Measurements from ENCODE around the gene COL18A1.

Gene COL18A1

GRCh38 chr21:45547545-45547900, 142.6 kb downstream of the COL18A1 start:
- DNase-seq = peak in 4 of 42 donors; percentile 0 to 4 (median 2)
- intact Hi-C loops (cut with DNase I) = no loop called here

DNA sequence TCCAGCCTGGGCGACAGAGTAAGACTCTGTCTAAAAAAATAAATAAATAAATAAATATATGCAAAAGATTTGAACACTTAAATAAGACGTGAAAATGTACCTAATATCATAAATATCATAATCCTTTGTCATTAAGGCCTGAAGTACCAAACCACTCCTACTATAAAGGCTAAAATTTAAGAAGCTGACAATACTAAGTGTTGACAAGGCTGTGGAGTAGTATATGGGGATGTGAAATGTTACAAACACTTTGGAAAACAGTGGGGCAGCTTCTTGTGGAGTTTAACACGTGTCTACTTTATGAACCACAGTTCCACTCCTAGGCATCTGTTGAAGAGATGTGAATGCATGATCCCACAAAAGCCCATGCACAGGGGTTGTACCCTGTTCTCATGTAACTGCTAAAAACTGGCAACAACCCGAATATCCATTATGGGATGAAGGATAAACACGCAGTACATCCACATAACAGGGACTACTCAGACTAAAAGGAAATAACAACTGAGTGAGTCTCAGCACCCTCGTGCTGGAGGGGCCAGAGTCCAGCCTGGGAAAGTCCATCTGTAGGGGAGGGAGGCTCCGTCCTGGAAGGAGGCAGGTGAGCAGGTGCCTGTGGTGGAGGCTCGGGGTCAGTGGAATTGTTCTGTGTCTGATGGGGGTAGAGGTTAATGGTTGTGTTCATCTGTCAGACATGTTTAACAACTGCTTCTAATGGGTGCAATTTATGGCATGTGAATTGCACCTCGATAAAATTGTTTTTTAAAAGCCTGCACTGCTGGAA, 143.9 kb downstream of the COL18A1 start:
- intact Hi-C loops (cut with DNase I) = no loop called here
- DNase-seq = peak in 4 of 42 donors; percentile 1 to 21 (median 3)

GRCh38 chr21:45549626-45550463, 144.9 kb downstream of the COL18A1 start:
- peak in 8 of 42 donors; percentile 3 to 35 (median 14) for DNase-seq
- intact Hi-C loops (cut with DNase I) = no loop called here

DNA sequence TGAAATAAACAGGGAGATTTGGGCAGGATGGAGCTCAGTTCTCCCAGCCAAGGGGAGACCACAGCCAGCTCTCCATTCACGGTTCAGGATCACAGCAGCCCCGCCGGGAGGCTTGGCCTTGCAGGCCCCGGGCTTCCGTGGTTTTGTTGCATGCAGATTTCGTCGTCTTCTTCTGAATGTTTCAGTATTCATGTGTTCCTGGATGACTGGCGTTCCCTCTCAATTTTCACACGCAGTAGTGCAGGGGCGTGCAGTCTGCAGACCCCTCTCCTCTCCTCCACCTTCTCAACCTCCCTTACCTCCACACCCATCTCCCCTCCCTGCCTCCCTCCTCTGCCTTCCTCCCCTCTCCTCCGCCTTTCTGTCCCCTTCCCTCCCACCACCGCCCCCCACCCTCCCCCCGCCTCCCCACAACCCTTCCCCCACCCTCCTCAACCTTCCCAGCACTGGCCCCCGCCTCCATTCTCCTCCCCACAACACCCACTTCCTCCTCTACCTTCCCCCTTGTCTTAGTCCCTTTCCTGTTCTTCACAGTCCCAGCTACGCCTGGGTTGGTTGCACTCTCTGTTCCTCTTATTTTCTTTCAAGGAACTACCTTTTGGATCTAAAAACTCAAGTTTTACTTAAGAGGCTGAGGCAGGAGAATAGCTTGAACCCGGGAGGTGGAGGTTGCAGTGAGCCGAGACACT, 145.7 kb downstream of the COL18A1 start:
- DNase-seq = peak in 12 of 42 donors; percentile 6 to 48 (median 27)
- intact Hi-C loops (cut with DNase I) = no loop called here

GRCh38 chr21:45551316-45551715, 146.4 kb downstream of the COL18A1 start:
- DNase-seq = peak in 9 of 42 donors; percentile 2 to 40 (median 11)
- intact Hi-C loops (cut with DNase I) = no loop called here

DNA sequence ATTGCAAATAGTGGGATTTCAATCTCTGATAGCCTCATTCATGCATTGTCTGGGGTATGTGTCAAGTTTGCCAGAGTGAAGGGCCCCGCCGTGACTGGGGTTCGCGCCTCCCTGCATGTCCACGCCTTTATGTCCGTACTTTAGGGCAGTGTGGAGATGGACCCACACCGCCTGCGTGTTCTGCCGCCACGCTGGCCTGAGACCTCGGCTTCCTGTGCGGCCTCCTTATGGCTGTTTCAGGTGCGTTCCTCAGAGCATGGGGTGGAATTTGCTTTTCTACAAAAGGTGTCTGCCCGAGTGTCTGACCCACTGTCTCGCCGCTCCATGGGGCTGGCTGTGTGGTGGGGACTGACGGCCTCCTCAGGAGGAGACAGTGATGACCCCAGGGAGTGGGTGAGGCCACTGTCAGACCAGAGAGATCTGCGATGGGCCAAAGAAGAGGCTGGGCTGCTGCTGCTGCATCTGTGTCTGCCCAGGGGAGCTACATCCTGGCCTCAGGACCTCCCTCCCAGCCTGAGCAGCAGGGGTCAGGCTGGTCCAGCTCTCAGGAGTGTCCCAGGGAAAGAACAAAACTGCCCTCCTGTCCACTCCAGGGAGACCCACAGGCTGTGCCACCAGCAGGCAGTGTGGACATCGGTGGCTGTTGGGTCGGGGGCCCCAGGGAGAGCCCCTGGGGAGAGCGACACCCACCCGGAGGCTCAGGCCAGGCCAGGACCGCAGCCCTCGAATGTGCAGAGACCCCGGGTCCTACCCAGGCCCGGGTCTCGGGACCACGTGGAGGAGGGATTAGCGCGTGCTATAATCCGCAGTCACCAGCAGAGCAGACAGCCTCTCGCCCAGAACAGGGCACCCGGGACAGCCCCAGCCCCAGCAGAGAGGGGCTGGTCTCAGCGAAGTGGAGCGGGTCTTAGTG, 147.1 kb downstream of the COL18A1 start:
- intact Hi-C loops (cut with DNase I) = no loop called here
- DNase-seq = peak in 12 of 42 donors; percentile 2 to 37 (median 14)

DNA sequence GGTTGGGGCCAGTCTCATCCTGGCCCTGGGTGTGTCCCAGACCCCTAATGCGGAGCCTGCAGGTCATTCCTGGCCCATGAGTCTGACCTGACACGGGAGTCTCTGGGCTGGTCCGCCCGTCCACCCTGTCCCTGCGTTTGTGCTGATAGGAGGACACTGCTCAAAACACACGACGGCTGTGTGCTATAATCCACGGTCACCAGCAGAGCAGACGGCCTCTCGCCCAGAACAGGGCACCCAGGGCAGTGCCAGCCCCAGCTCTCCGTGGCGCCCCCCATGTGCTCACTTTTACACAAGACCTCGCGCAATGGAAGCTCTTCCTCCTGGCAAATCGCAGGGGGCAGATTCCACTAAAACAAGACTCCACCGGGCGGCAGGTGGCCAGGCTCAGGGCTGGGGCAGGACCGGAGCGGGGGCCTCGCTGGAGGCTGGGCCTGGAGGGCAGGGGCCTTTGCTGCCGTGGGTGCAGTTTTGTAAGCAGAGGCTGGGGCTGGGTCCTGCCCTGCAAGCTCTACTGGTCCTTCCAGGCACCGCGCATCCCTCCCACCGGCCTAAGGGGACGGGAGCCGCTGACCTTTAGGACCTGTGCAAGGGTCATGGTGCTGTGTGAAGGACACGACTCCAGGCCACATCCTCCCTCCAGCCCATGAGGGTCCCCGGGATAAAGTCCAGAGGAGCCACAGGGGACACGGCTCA, 147.9 kb downstream of the COL18A1 start:
- intact Hi-C loops (cut with DNase I) = no loop called here
- DNase-seq = peak in 12 of 42 donors; percentile 2 to 42 (median 16)

- peak; percentile 57 to 95 (median 88) for DNase-seq
- intact Hi-C loops (cut with DNase I) = loop anchor here (5.0 kb wide), 1 partner anchor 268 kb away; no protein-coding TSS in a partner anchor
These were observed 149.7 kb downstream of the COL18A1 start for GRCh38 chr21:45554477-45555175.

DNA sequence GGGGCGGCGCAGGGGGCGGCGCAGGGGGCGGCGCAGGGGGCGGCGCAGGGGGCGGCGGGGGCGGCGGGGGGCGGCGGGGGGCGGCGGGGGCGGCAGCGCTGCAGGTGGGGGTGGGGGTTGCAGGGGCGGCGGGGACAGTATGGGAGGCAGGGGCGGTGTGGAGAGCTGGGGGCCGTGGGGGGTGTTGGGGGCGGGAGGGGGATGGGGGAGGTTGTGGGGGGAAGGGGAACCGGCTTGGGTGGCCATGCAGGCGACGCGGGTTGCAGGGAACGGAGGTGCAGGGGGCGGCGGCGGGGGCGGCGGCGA, 150.2 kb downstream of the COL18A1 start:
- intact Hi-C loops (cut with DNase I) = loop anchor here (5.0 kb wide), 1 partner anchor 267 kb away; no protein-coding TSS in a partner anchor
- peak in 1 of 42 donors; percentile 8 for DNase-seq

DNA sequence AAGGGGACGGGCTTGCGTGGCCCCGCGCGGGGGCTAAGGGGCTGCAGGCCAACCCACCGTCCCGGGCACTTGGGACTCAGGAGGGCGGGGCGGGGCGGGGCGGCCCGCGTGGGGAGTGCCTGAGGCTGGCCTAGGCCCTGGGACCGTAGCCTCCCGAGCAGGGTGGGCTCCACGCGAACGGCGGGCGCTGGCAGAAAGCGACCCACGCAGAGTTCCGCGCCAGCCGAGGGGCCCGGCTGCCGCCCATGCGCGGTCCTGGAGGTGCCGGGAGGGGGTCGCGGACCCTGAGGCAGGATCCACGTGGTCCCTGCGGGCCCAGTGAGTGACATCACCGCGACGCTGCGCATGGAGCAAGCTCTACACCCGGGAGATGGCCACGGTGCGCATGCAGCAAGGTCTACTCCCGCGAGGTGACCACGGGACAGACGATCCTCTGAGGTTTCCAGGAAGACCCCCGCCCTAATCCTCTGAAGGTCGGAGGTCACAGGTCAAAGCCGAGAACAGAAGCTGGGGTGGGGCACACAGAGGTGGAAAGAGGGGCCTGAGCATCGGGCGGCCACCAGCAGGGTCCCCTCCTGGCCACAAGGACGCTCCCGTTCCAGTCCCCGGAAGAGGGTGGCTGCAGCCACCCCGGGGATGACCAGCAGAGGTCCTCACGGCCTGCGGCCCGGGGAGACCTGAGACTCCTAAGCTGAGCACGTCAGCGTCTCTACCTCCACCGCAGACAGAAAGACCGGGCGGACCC, 150.8 kb downstream of the COL18A1 start:
- intact Hi-C loops (cut with DNase I) = loop anchor here (5.0 kb wide), 1 partner anchor 267 kb away; no protein-coding TSS in a partner anchor
- DNase-seq = peak in 41 of 42 donors; percentile 10 to 89 (median 72)

DNA sequence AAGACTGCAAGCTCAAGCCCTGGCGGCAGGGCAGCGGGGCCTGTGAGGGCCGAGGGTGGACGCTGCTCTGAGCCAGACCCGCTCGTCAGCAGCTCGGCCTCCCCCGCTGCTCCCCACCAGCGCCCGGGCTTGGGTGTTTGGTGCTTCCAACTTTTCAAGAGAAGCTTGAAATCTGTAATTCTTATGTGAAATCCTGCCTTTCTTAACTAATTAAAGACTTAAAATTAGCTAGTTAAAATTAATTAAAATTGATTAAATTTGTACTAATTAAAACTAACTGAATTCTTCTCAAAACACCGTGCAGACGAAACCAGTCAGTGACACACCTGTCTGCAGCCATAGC, 151.3 kb downstream of the COL18A1 start:
- intact Hi-C loops (cut with DNase I) = loop anchor here (5.0 kb wide), 1 partner anchor 266 kb away; no protein-coding TSS in a partner anchor
- DNase-seq = peak in 3 of 42 donors; percentile 6 to 35 (median 14)

DNA sequence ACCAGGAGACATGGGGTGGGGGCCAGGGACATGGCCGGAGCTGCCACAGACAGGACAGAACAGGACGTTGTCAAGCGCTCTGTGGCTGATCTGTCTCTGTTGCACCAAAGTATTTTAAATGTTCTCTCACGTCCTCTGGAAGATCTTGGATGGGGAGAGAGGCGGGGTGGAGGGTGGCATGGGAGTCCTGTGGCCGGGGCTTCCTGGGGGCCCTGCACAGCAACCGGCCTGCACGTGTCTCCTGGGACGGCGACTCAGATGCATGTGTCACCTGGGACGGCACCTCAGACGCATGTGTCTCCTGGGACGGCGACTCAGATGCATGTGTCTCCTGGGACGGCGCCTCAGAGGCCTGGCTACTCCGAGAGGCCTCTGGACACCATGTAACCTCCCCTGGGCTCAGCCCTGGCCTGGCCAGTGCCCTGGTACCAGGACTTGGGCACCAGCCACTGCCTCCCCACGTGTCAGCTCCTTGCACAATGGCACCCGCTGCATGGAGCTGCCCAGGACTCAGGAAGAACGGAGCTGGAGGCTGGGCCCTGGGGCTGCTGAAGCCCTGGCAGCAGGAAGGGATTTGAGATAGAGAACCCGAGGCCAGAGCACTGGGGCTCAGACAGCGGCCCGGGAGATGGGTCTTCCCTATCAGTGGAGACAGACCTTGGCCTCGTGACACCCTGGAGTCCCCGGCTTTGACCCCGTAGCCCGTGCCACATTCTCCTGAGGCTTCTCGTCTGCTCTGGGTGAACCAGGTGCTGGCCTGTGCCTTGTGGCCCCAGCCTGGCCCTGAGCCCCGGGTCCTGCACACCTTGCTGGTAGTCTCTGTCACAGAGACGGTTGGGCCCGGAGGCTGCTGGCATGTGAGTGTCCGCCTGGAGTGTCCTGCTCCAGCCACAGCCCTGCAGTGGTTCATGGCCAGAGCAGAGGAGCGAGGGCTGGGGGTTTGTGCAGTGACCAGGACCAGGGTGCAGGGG, 152.0 kb downstream of the COL18A1 start:
- DNase-seq = peak in 25 of 42 donors; percentile 9 to 76 (median 42)
- intact Hi-C loops (cut with DNase I) = loop anchor here (5.0 kb wide), 1 partner anchor 265 kb away; no protein-coding TSS in a partner anchor

DNA sequence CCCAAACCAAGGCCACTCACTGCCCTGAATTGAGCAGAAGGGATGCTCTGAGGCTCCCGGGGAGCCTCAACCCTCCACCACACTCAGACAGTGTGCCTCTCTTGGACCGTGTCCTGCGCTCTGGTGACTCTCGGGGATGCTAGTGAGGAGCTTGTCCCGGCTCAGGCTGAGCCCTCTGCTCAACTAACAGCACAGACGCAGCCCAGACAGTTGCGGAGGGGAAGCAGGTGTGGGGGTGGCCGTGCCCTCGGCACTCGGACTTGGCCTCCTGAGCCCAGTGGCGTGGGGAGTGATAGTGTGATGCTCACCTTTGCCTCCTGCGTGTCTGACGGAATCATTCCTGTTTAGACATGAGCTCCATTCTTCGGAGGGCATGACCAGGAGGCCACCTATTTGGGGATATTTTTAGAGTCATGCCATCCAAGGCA, 152.7 kb downstream of the COL18A1 start:
- peak in 11 of 42 donors; percentile 3 to 30 (median 13) for DNase-seq
- intact Hi-C loops (cut with DNase I) = loop anchor here (5.0 kb wide), 1 partner anchor 265 kb away; no protein-coding TSS in a partner anchor

DNA sequence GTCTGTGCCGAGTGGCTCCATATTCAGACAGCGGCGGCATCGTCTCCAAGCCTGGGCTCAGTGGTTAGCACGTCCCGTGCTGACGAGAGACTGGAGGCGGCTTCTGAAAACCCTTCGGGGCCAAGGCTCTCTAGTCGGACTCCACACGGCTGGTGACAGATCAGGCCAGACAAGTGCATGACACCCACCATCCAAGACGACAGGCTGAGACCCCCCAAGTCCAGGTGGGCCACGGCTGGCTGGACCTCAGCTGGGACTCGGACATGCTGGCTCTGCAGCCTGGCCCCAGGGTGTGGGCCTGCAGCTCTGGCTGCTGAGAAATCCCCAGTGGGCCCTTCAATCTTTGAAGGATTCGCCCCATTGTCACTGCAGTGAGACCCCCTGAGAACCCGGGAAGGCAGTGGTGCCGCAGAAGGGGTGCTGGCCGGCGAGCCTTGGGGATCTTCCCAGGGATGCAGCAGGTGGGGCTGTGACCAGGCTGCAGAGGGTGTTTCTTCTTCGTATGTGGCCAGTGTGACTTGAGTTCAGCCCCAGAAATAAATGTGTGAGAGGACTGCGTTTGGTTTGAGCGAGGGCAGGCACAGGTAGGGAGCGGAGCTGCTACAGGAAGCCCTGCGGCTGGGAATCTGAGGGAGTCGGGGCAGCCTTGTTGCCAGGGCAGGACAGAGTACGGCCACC, 153.2 kb downstream of the COL18A1 start:
- intact Hi-C loops (cut with DNase I) = loop anchor here (5.0 kb wide), 1 partner anchor 264 kb away; no protein-coding TSS in a partner anchor
- DNase-seq = peak in 12 of 42 donors; percentile 2 to 43 (median 16)

Data from head of caudate nucleus (tissue), 42 donors.